Retinal pigment epithelial cell (primary cell): ENCODE measurements around the gene SMAD7.

Source experiments
- DNase-seq: peaks from one replicate; pipeline ENCODE4 v3.0.0-alpha.2; 2010; ENCODE audit warnings: low read depth
- H3K4me3 ChIP-seq: 2 replicates; pipeline ENCODE4 v1.5.1; 2011; ENCODE audit warnings: mild to moderate bottlenecking, low read length, control low read depth, moderate library complexity
- CTCF ChIP-seq: conservative IDR thresholded peaks from 2 replicates; pipeline ENCODE4 v1.5.1; 2011; ENCODE audit warnings: low read depth, low read length, control low read depth, inconsistent platforms

The SMAD7 gene

GRCh38 chr18:48994926-48995835, 44.4 kb upstream of the SMAD7 start:
- no peak for DNase-seq
- no peak for TF ChIP-seq CTCF
- H3K4me3 ChIP-seq = no peak overlapping the region

DNA sequence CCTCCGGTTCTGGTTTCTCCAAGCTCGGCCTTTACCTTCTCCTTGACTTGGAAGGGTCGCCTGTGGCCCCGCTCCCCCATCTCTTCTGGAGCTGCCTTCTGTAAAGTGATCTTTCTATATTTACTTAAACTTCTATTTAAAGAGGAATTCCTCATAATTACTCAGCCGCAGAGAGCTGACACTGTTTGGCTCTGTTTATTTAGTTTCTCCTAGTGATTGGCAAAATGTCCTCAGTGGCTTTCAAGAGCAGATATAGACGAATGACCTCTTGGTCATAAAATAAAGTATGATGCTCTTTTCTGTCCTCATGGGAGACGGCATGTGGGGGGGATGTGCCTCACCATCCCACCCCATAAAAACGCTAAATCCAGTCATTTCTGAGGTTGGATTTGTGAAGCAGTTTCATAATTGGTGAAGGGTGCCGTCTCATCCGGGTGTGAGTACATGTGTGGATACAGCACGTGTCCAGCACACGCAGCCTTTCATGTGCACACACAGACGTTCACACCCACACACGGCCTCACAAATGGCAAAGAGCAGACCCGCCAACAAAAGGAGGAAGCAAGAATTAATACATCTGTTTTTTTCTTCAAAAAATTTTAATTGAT, 43.4 kb upstream of the SMAD7 start:
- peak; percentile 66 for DNase-seq
- H3K4me3 ChIP-seq = no peak overlapping the region
- no peak for TF ChIP-seq CTCF

- TF ChIP-seq CTCF = no peak
- no peak overlapping the region for H3K4me3 ChIP-seq
- DNase-seq = no peak
Measured at GRCh38 chr18:48993586-48993985, 42.8 kb upstream of the SMAD7 start.

GRCh38 chr18:48992791-48993555, 42.2 kb upstream of the SMAD7 start:
- H3K4me3 ChIP-seq = no peak overlapping the region
- TF ChIP-seq CTCF = no peak
- no peak for DNase-seq

GRCh38 chr18:48992133-48992532, 41.4 kb upstream of the SMAD7 start:
- DNase-seq = no peak
- TF ChIP-seq CTCF = no peak
- no peak overlapping the region for H3K4me3 ChIP-seq

- DNase-seq = no peak
- TF ChIP-seq CTCF = no peak
- H3K4me3 ChIP-seq = no peak overlapping the region
Measured at GRCh38 chr18:48991676-48992075, 40.9 kb upstream of the SMAD7 start.
